HG02938 (cell line): Measurements from ENCODE around the gene MRPL58.
"Not testable (repeated sequence)": the region's sequence is repeated elsewhere in the genome, so short reads cannot be mapped to it uniquely, and the experiment has no call there.

Experiments
- ATAC-seq: cut with Tn5 transposase; IDR thresholded peaks from one replicate; pipeline ENCODE4 v1.9.1; 2021; ENCODE audit warnings: mild to moderate bottlenecking, moderate library complexity; ENCODE audit not compliant: unreplicated experiment

The MRPL58 gene

DNA sequence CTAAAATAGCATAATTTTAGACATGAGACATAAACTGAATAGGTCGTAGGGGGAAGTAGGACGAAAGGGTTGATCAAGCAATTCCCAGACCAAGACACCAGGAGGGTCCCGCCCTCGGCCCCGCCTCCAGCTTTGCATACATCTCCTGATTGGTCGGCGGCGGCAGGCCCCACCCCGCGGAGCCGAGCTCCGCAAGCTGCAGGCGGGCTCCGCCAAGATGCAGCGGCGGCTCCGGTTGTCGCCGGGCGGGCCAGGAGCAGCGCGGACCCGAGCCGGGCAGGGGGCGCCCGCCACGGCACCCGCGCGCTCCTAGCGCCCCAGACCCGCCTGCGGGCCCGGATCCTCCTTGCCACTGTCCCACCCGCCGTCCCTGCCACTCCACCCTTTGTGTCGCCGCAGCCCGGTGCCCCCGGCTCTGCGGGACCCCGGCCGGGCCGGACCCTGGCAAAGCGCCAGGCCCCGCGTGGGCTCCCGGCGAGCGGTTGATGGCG, 25.0 kb upstream of the MRPL58 start, which contains the start of gene CDR2L:
CDR2L (plus strand) TSS at position 215 of the 491 bp plus-strand sequence. CDS start 412 bp downstream, outside the sequence.
- ATAC-seq = peak; percentile 84

DNA sequence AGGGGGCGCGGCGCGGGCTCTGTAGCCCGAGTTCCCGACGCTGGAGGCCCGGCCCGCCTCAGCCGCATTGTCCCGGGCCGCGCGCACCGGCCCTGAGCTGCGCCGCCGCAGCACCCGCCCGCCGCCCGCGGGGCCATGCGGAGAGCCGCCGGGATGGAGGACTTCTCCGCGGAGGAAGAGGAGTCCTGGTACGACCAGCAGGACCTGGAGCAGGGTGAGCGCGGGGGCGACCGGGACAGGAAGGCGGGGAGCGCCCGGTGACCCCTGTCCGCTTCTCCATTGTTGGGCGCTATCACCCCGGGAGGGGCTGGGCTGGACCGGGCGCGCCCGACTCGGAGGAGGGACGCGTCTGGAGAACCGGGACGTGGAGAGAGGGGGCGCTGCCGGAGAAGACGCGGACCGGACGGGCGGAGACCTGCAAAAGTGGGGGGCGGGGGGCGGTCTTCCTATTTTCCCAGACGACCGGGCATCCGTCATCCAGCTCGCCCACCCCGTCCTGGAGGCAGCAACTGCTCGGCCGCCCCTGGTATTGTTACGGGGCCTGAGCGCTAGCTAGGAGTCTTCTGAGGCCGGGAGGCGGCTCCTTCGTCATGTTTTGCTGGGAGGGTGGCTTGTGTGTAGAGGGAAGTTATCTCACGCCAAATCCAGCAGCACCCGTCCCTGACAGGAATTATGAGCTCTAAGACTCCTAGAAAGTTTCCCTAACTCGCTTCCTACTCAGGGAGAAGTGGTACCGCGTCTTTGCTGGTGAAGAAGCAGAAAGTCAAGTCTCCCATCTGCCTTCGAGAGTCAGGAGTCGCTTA, 24.4 kb upstream of the MRPL58 start:
- ATAC-seq = peak; percentile 28

DNA sequence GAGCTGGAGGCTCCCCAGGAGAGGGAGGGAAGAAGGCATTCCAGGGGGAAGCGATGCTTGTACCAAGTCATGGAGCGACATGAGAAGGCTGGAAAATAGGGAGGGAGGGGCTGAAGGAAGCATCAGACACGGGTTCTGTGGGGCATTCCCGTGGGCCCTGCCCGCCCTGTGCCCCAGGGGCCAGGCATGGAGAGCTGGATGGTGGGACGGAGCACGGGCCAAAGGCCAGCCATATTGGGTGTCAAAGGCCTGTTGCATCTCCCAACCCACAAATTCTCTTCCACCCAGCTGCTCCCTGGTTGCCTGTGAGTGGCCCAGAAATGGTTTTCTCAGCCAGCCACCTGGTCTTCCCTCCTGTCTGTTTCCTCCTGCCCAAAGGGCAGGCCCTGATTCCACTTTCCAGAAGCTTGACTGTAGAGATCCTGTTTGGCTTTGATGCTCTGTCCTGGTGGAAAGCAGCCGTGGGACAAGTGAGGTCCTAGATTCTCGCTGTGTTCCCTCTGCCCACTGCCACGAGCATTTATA, 21.8 kb upstream of the MRPL58 start:
- ATAC-seq = no peak

DNA sequence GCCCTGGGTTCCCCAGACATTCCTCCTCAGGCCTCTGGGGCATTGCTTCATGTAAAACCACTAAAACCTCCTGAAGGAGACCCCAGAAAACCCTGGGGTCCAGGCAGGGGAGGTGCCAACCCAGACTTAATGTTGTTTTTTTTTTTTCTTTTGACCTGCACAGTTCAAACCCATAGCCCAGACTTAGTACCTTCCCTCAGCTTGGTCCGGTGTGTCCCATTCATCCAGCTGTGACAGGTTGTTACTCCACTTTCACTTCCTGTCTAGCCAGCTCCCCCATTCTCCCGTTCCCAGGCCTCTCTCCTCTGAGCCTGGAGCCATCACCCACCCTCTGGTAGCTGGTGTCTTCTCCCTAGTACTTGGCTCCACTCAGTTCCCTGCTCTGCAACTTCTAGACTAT, 20.2 kb upstream of the MRPL58 start:
- ATAC-seq = no peak

DNA sequence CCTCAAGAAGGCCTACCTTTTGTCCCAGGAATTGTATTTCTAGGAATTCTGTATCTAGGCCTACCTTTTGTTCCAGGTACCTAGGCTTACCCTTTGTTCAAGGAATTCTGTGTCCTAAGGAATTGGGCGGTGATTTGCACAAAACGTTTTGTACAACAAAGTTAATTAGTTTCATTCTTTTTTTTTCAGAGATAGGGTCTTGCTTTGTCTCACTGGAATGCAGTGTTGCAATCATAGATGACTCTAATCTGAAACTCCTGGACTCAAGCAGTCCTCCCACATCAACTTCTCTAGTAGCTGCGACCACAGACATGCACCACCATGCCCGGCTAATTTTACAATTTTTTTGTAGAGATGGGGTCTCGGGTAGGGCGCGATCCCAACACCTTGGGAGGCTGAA, 18.0 kb upstream of the MRPL58 start:
- no peak for ATAC-seq

DNA sequence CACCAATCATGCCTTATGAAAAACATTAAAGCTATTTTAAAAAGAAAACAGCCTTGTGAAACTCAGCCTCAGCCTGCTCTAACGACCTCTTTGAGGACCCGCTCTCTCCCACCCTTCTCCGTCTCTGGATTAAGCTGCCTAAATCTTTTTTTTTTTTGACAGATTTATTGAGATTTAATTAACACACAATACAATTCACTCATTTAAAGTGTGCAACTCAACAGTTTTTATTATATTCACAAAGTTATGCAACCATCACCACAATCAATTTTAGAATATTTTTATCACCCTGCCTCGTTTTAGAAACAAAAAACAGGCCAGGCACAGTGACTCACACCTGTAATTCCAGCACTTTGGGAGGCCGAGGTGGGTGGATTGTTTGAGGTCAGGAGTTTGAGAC, 16.6 kb upstream of the MRPL58 start:
- no peak for ATAC-seq

DNA sequence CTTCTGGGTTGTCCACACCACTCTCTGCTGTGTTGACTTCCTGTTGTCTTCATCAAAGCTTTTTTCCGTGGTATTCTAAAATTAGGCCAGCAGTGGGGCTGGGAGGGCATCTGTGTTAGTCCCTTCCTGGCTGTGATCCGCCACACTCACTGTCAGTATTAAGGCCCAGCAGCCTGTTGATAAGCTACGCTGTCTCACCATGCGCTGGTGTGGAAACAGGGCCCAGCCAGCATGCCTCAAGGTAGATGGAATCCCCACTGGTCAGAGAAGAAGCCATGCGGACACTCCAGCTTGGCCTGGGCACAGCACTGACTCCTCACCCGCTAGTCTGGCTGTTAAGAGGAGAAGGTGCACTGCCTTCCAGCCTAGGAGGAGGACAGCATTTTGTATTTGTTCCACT, 13.7 kb upstream of the MRPL58 start:
- no peak for ATAC-seq

DNA sequence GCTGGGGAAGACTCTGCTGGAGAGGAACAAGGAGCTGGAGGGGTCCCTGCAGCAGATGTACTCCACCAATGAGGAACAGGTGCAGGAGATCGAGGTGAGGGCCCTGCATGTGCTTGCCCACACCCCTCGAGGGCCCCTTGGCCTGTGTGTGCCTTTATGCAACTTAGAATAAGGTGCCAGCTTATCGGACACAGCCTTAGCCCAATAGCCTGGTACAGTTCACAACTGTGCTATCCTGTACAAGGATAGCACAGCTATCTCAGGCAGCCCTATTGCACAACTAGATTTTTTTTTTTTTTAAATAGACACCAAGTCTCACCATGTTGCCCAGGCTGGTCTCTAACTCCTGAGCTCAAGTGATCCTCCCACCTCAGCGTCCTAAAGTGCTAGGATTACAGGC, 12.9 kb upstream of the MRPL58 start:
- ATAC-seq = no peak

DNA sequence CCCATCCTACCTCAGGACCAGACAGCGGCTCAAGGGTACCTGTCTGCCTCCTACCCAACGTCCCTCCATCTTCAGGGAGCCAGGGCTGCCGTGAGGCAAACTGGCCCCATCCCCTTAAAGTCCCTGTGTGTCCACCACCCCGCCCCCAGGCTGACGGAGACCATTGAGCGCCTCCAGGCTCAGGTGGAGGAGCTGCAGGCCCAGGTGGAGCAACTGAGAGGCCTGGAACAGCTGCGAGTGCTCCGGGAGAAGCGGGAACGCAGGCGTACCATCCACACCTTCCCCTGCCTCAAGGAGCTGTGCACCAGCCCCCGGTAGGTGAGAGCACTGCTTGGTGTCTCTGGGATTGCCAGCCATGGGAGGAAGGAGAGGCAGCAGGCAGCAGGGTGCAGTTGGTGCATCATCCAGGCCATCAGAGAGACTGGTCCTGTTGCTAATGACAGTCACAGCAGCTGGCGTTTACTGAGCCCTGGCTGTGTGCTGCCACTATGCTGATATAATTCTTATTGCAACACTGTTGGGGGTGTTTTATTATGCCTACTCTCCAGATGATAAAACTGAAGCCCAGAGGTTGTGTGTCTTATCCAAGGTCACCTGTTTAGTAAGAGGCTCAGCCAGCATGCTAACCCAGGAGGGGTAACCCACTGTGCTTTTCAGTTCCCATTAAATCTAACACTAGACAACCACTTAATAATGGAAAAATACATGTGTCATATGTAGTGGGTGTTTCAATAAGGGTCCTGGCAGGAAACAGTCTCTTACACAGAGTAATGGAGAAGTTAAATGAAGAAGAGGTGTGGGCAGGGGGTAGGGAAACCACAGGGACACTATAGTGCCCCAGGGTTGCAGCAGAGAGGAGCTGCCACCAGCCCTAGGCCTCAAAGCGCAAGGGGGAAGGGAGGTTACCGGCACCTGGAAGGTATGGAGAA, 10.3 kb upstream of the MRPL58 start:
- no peak for ATAC-seq

DNA sequence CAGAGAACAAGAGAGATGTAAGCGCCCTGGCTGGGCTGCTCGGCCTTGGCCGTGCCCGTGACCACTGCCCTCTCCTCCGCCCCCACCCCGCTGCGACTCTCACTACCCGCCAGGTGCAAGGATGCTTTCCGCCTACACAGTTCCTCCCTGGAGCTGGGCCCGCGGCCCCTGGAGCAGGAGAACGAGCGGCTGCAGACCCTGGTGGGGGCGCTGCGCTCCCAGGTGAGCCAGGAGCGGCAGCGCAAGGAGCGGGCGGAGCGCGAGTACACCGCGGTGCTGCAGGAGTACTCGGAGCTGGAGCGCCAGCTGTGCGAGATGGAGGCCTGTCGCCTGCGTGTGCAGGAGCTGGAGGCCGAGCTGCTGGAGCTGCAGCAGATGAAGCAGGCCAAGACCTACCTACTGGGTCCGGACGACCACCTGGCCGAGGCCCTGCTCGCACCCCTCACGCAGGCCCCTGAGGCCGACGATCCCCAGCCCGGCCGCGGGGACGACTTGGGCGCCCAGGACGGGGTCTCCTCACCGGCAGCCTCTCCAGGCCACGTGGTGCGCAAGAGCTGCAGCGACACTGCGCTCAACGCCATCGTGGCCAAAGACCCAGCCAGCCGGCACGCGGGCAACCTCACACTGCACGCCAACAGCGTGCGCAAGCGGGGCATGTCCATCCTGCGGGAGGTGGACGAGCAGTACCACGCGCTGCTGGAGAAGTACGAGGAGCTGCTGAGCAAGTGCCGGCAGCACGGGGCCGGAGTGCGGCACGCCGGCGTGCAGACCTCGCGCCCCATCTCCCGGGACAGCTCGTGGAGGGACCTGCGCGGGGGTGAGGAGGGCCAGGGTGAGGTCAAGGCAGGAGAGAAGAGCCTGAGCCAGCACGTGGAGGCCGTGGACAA, 9.2 kb upstream of the MRPL58 start:
- ATAC-seq = no peak

DNA sequence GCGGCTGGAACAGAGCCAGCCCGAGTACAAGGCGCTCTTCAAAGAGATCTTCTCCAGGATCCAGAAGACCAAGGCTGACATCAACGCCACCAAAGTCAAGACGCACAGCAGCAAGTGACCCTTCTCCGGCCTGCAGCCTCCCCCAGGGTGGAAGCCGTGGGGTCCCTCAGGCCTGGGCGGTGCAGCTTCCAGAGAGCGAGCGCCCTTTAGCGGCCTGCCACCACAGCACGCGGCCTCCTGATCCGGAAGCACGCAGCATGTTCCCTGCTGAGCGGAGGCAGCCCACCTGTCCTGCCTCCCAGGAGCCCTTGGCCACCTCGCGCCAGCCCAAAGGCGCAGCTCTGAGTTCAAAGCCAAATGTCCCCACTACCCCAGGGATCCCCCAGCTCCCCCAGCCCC, 8.5 kb upstream of the MRPL58 start:
- ATAC-seq = no peak

DNA sequence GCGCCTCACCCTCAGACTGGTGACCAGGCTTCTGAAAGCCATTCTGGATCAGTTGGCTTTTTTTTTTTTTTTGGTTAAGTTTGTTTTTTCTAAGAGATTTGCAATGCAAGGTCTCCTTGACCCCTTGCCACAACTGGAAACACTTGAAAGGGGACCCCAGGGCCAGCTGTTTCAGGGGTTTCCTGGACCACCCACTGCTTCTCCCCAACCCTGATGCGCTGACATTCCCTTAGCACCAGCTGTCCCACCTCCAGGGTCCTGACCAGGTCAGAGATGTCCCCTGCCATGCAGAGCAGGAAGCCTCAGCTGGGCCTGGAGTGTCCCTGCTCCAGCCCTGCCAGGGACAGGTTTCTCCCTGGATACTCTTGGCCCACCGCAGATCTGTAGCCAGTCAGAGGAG, 8.1 kb upstream of the MRPL58 start:
- ATAC-seq = no peak

DNA sequence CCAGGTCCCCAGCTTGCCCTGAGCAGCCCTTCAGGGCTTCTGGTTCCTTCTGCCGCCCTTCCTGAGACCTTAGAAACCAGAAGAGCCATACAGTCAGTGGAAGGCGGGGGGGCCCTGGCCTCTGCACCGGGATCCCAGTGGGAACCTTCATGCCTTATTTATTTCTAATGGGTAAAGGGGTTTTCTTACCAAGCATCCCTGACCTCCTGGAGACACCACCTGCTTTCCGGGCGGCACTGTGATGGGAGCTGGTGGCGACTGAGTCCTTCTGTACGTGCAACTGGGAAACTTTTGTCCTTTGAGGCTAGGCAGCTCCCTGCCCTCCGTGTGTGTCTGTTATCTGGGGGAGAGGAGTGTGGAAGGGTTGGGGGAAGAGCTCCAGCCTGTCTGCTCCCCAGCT, 7.2 kb upstream of the MRPL58 start:
- no peak for ATAC-seq

DNA sequence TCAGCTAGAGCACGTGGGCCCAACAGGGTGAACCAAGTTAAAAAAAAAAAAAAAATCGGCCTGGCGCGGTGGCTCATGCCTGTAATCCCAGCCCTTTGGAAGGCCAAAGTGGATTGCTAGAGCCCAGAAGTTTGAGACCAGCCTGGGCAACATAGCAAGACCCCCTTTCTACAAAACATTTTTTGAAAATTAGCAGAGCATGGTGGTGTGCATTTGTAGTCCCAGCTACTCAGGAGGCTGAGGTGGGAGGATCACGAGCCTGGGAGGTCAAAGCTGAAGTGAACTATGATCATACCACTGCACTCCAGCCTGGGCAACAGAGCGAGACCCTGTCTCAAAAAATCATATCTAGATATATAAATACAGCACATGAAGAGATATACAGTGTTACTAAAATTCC, 6.4 kb upstream of the MRPL58 start:
- ATAC-seq = not testable (repeated sequence)

DNA sequence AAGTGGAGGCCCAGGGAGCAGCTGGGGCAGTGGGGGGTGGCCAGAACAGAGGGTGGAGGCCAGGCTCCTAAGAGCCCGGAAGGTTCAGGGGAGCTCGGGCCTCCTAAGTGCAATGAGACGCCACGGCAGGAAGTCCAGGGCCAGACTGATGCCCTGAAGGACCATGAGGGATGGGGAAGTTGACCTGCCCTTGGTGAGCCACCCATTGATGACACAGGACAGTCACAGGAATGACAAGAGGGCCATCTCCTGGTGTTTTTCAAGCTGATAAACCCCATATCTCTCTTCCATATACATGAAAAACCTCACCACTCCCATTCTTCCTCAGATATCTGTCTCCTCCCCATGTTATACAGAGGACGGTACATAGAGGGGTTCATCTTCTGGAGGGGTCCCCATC, 5.8 kb upstream of the MRPL58 start:
- ATAC-seq = no peak

DNA sequence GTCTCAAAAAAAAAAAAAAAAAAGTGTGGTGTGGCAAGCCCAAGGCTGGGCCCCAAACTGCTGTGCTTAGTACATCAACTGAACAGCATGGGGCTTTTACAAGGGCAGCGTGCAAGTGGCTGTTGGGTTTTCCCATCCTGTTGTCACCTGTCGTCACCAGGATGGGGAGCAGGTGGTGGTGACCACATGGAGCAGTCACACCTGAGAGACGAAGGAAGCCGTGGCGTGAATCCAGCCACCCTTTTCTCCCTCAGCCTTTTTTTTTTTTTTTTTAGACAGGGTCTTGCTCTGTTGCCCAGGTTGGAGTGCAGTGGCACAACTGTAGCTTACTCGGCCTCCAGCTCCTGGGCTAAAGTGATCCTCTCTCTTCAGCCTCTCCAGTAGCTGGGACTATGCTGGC, 4.1 kb upstream of the MRPL58 start:
- no peak for ATAC-seq

DNA sequence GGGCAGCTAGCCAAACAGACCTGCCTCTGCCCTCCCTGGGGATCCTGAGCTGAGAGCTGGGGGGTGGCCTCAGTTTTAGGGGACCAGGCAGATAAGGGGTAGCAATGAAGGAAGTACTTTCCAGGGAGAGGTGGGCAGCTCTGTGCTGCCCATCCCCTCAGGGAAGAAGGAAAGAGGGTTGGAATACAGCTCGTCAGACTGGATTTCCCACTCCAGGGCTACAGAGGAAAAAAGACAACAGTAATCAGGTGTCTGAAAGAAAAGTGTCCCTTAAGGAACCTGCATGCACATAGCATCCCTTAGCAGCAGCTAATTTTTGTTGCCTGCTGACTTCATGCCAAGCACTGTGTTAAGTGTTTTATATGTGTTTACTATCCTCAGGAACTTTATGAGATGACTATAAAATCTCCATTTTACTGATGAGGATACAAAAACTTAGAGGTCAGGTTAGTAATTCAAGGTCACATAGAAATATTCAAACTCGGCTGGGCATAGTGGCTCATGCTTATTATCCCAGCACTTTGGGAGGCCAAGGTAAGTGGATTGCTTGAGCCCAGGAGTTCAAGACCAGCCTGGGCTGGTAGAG, 3.2 kb upstream of the MRPL58 start:
- no peak for ATAC-seq

DNA sequence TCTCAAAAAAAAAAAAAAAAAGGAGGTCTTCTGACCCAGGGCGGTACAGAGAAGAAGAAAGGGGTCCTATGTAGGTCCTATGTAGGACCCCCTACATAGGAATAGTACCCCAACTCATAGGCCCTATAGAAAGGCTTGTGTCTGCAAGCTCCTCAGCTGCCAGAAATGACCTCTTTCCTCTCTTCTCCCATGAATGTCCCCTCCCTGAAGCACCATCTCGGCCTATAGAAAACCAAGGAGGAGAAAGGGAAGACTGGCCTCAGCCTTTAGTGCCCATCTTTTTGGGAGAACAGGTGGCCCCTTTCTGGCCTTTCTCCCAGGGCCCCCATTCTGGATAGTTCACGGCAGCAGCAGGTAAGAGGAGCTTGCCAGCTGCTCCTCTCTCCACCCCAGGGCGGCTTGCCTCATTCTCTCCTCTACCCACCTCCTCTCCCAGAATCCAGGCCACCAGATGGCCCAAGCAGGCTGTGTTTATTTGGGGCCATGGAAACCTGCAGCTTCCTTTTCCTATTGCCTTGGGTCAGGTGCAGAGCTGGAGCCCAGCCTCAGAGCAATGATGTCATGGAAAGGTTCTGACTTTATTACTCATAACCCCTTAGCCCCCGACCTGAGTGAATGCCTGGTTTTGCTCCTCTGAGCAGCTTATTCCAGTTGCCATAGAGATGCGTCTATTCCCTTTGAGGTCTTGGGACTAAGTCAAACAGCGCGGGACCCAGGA, 1.6 kb upstream of the MRPL58 start:
- no peak for ATAC-seq

DNA sequence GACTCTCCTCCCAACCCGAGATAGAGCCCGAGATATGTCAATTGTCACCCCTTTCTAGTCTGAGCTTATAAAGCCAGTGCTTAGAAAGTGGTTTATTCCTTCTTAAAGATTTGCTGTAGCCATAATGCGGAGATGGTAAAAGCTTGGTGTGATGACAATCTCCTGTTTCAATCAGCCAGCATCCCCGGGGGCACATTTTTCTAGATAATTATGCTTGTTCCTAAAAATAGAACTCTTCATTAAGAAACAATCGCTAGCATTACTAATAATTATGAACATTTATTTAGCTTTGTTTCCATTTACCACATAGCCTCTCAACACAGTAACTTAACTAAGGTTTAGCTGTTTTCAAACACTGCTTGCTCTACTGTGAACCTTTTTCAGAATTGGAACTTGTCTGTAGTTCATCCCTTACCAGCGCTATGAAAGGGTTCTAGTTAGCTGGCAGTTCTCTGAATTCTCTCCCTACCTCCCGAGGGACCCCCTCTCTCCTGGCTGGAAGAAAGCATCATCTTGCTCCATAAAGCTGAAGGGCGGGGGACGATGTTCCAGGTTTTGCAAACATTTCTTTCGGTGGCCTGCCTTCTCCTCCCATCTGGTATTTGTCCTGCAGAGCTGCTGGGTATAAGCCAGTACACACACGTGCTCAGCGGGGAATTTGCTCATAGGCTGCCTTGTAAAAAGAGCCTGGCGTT, 922 bp upstream of the MRPL58 start:
- ATAC-seq = no peak
